Stimulated activated CD4-positive, alpha-beta T cell treated with anti-CD3 and anti-CD28 coated beads, Interleukin-2, amount 100 ng/mL, for 4 hours (primary cell): ENCODE measurements around the gene MRPL28.
A peak's percentile ranks its signal among the peaks of the same experiment; 100 is the strongest.
"Not testable (repeated sequence)": the region's sequence is repeated elsewhere in the genome, so short reads cannot be mapped to it uniquely, and the experiment has no call there.

Experiments
- DNase-seq: peaks from one replicate; pipeline ENCODE4 v3.0.0-alpha.2; 2020; ENCODE audit warnings: low read depth

The MRPL28 gene

DNA sequence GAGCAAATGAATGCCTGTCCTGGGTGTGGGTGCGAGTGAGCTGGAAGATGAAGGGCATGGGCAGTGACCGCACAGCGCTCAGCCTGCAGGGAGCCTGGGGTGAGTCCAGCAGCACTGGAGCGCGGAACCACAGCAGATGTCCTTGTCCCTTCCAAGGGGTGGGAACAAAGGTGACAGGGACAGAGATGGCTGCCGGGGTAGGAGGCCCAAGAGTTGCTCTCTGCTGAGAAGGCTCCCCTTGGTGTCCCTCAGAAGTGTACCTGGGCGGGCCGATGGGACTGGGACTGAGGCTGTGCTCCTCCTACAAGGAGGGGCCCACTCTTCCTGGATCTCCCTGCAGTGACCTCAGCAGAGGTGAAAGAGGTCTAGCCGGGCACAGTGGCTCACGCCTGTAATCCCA lies 19.0 kb upstream of the MRPL28 start:
- no peak for DNase-seq

DNA sequence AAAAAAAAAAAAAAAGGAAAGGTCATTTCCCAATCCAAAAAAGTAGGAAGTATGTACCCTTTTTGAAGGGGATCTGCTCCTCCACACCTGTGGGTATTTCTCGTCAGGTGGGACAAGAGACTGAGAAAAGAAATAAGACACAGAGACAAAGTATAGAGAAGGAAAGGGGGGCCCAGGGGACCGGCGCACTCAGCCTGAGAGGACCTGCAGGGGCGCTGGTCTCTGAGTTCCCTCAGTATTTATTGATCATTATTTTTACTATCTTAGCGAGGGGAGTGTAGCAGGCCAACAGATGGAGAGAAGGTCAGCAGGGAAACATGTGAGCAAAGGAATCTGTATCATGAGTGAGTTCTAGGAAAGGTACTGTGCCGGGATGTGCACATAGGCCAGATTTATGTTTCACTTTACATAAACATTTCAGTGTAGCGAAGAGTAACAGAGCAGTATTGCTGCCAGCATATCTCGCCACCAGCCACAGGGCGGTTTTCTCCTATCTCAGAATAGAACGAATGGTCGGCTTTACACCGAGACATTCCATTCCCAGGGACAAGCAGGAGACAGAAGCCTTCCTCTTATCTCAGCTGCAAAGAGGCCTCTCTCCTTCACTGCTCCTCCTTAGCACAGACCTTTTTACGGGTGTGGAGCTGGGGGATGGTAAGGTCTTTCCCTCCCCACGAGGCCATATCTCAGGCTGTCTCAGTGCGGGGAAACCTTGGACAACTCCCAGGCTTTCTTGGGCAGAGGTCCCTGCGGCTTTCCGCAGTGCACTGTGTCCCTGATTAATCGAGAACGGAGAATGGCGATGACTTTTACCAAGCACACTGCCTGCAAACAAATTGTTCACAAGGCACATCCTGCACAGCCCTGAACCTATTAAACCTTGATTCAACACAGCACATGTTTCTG lies 17.7 kb upstream of the MRPL28 start:
- DNase-seq = not testable (repeated sequence)

GRCh38 chr16:386641-387156 lies 16.4 kb upstream of the MRPL28 start:
- no peak for DNase-seq

DNA sequence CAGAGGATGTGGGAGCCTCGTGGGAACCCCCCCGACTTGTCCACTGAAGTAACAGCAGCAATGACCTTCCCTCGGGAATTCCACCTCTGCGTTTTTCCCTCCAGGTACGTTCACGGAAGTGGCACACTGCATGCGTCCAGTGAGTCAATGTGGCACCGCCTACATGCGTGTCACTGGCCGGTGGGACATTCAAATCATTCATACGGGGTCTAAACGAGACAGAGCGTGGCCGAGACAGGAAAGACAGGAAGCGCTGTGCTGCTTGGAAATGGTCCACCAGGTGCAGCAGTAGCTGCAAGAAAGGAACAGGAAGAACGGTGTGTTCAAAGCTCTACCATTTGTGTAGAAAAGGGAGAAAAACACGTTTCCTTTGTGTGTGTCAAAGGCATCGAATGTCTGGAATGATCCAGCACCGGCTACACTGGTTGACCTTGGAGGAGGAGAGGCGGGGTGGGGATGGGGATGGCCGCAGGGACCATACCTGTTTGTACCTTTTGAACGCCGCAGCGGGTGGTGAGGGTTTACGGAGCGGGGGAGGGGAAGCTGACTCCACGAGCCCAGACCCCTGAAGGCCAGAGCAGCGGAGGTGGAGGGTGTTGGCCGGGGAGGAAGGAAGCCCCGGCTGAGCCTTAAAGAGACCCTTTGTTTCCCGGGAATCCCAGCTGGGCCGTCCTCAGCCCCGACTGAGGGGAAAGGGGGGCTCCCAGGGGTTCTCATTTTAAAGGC lies 13.2 kb upstream of the MRPL28 start:
- no peak for DNase-seq

DNA sequence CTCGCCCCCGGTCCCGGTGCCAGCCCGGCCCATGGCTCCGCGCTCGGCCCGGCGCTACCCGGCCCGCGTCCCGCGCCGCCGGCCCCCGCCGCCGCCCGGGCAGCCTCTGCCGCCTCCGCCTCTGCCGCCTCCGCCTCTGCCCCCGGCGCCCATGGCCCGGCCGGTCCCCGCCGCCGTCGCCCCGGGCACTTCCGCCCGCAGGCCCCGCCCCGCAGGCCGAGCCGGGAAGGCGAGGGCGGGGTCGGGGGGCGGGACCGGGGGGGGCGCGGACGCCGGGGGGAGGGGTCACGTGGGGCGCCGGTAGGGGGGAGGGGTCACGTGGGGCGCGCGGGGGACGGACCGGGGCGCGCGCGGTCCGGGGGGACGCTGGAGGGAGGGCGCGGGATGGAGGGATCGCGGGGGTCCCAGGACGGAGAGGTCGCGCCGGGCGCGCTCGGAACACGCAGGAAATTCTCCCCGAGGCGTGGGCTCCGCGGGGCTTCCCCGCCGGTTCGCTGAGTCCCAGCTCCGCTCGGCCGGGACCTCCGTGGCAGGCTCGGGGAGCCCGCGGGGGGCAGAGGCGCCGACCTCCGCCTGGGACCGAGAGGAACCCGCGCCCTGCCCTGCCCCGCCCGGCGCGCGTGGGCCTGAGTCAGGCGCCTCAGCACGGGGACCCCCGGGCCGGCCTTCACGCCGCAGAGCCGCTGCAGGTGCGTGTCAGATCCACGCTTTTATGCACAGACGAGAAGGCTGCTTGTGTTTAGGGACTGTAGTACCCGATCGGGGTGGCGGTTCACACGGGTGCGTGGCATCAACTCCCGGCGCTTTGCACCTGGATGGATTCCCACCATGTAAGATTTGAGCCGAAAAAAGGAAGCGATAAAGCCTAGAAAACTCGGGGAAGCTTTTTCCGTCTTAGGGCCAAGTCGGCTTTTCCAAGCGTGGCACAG lies 11.7 kb upstream of the MRPL28 start, which contains the start of gene PGAP6:
Gene PGAP6 (minus strand): TSS at position 190 of the 929 bp plus-strand sequence. CDS start 157 bp downstream, at position 33.
- DNase-seq = peak; percentile 59

DNA sequence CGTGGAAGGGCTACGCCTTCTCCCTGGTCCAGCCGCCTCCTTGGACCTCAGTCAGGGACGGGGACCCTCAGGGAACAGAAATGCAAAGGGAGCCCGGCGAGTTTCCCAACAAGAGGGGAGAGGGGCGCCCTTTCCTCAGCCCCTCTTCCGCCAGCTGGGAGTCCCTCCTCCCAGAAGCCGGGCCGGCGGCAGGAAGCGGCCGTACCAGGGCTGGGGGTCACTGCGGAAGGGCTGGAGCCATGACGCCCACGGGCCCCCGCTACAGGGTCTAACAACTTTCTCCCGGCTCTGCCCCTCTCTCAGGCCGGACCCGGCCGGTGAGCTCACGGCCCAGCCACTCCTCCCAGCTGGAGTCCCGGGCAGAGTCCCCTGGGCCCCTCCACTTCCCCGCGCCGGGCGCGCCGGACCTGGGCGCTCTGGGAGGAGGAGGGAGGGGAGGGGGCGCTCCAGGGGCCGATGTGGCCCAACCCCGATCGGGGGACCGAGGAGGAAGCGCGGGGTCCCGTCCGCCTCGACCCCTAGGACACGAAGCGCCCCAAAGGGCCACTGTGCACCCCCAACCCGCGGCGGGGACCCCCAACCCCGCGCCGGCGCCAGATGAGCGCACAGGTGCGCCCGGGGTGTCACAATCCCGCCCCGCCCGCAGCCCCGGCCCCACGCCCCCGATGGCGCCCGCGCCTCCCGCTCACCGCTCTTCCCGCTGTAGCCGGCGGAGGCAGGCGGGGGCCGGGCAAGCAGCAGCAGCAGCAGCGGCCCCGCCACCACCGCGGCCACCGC lies 10.9 kb upstream of the MRPL28 start:
- no peak for DNase-seq

DNA sequence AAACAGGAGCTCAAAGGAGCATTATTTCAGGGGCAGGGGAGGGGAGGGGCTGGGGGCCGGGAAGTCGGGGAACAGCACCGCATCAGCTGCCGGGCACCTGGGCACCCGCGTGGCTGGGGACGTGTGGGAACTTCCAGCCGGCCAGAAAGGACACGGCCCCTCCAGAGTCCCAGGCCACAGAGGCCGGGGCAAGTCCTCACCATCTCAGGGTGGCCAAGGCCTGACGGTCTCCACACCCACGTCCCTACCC lies 10.3 kb upstream of the MRPL28 start:
- DNase-seq = no peak

GRCh38 chr16:379961-380761 lies 9.8 kb upstream of the MRPL28 start:
- DNase-seq = no peak

DNA sequence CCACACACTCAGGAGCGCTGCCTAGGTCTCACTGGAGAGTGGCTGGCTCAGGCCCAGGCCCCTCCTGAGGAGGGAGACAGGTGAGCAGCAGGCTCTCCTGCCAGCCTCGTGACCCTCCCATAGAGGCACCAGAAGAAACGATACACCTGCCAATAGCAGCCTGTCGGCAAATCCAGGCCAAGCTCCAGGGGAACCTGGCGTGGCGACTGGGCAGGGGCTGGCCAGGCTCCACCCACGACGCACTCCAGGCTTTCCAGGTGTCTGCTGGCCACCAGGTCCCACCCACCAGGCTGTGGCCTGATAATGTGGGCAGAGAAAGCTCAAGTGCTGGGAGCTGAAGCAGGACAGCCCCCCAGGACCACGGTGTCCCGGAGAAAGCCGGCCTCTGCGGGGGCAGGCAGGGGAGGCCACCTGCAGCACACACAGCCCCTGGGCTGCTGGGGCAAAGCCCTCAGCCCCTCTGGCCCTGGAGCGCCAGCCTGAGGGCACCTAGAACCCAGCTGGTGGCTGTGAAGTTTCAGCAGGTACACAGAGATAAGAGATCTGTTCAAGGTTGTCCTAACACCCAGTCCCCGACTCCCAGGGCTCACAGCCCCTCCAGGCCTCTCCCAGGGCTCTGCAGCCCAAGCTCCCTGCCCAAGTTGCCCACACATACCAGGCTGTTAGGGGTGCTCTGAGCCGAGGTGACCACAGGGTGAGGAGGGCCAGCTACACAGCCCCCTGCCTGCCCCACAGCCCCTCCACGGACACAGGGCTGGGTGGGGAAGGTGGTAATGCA lies 9.0 kb upstream of the MRPL28 start:
- no peak for DNase-seq

GRCh38 chr16:378821-379182 lies 8.5 kb upstream of the MRPL28 start:
- DNase-seq = no peak

DNA sequence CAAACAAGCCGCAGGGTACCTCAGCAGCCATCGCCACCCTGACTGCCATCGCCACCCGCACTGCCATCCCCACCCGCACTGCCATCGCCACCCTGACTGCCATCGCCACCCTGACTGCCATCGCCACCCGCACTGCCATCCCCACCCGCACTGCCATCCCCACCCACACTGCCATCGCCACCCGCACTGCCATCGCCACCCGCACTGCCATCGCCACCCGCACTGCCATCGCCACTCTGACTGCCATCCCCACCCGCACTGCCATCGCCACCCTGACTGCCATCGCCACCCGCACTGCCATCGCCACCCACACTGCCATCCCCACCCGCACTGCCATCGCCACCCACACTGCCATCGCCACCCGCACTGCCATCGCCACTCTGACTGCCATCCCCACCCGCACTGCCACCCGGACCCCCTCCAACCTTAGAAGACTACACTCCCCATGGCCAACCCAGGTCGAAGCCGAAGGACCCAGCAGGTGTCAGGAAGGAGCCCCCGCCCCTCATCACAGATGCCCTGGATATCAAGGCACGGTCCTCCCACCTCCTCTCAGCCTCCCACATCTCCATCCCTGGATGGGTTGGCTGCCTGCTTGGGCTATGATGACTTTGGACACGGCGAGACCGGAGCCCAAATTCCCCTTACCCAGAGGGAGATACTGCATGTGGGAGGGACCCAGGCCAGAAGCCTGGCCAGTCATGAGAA lies 7.9 kb upstream of the MRPL28 start:
- not testable (repeated sequence) for DNase-seq

DNA sequence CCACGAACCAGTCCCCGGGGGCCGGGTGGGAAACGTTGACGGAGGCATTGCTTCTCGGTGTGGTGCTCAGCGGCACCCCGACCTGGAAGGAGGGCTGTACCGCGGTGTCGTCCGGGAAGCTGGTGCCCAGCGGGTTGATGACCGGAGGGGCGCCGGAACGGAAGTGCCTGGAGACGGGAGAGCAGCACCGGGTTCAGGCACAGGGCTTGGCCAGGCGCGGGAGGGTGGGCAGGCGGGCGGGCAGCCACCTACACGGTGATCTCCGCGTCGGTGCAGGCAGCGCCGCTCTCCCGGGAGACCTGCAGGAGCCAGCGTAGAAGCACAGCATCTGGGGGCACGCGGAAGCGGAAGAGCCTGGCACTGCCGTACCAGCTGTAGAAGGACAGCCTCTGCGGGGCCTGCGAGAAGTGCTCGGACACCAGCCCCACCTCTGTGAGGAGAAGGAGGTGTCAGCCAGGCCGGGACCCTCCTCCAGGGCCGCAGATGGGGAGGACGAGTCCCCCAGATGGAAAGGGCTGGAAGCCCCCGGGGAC lies 7.1 kb upstream of the MRPL28 start:
- DNase-seq = no peak

DNA sequence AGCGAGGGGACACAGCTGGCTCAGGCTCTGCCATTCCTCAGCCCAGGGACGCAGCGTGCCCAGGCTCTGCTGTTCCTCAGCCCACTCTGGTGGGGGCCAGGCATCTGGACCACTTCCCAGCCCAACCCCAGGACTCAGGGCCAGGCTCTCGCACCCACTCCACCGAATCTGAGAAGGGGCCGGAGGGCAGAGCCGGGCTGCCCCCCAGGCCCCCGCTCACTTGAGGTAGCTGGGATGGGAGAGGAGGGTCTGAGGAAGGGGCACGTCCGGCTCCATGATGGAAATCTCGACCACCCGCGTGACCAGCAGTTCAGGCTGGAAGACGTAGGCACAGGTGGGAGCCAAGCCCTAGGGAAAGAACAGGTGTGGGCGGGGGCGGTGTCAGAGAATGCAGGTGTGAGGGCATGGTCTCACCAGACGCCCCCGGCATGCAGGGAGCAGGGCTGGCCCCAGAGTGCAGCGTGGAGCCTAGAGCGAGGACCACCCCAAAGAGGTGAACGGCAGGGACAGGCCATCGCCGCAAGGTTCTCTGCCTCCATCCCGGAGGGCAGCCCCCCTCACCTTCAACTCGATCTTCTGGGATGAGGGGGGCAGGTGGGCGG lies 6.6 kb upstream of the MRPL28 start:
- no peak for DNase-seq

GRCh38 chr16:375927-376816 lies 5.8 kb upstream of the MRPL28 start:
- DNase-seq = no peak

GRCh38 chr16:375212-375611 lies 4.9 kb upstream of the MRPL28 start:
- DNase-seq = no peak

GRCh38 chr16:374616-374926 lies 4.2 kb upstream of the MRPL28 start:
- no peak for DNase-seq

DNA sequence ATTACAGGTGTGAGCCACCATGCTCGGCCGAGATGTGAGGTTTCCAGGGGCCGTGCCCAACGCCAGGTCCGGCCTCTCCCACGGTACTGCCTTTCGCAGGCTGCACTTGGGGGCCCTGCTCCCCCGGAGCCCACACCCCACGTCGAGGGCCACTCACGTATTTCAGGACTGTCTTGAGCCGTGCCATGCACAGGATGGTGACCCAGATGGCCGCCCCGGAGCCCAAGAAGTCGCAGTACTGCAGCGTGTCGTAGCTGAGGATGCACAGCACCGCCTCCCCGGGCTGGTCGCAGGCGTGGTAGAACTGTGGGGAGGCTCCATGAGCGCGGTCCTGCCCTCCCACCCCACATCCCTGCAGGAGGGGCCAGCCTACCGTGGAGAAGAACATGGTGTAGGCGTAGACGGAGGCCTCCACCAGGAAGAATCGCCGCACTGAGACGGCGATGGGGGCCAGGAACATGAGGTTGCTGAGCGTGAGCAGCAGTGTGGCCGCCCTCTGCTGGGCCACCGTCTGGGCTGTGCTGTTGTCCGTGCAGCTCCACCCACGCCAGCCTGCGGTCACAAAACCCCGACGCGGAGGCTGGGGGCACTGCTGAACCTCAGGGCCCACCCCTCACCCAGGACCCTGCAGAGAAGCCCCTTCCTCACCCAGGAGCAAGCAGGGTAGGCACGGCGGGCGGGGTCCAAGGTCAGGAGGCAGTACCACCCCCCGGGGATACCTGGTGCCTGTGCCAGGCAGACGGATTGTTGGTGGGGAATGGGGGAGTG lies 3.7 kb upstream of the MRPL28 start:
- no peak for DNase-seq
